ENCODE results near the gene L3MBTL3.

DNA sequence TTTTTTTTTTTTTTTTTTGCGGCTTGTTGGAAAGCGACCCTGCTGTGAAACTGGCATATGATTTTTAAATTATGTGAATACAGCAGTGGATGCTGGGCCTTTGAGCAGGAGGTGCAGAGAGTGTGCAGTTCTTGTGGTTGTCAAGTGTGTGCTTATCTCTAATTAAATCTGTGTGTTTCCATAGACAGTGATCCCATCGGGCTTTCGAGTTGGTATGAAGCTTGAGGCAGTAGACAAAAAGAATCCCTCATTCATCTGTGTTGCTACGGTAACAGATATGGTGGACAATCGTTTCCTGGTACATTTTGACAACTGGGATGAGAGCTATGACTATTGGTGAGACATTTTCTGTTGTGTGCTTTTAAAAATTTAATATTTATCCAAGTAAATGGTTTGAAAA is 52.4 kb downstream of the L3MBTL3 start:
- TF ChIP-seq POLR2A (IDR thresholded peaks at IDR 0.05) (no peak), POLR2AphosphoS5 (IDR thresholded peaks at IDR 0.05; ENCODE audit: insufficient read depth in 1 of 2, low read depth in 1 of 2) (no peak)
- TF ChIP-seq, protein P1, sequence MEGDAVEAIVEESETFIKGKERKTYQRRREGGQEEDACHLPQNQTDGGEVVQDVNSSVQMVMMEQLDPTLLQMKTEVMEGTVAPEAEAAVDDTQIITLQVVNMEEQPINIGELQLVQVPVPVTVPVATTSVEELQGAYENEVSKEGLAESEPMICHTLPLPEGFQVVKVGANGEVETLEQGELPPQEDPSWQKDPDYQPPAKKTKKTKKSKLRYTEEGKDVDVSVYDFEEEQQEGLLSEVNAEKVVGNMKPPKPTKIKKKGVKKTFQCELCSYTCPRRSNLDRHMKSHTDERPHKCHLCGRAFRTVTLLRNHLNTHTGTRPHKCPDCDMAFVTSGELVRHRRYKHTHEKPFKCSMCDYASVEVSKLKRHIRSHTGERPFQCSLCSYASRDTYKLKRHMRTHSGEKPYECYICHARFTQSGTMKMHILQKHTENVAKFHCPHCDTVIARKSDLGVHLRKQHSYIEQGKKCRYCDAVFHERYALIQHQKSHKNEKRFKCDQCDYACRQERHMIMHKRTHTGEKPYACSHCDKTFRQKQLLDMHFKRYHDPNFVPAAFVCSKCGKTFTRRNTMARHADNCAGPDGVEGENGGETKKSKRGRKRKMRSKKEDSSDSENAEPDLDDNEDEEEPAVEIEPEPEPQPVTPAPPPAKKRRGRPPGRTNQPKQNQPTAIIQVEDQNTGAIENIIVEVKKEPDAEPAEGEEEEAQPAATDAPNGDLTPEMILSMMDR (IDR thresholded peaks at IDR 0.05), result no peak
